ENCODE results near the gene MEOX2.

MEOX2 gene

DNA sequence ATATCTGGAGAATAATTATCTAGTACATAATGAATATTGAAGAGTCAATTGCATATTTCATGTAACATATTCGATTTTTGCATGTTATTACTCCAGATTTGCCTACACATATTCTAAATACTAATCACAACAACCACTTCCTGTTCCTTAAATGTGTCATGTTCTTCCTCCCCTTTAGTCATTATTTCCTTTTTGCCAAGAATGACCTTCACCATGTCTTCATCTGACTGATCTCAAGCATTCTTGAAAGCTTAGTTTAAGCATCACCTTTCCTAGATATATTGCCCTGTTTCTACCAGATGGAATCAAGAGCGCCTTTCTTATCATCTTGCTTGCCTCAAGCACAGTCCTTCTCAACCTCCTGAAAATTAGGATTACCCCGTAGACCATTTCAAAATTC lies 23.5 kb upstream of the MEOX2 start:
- TF ChIP-seq SPI1 (IDR thresholded peaks at IDR 0.05; ENCODE audit: borderline replicate concordance, low read depth), result 0 out of 2 replicates have a peak, but pooled peaks have one; percentile 16
- no peak for TF ChIP-seq POLR2AphosphoS5 (IDR thresholded peaks at IDR 0.05; ENCODE audit: low read depth)
- no peak overlapping the region for H3K27ac ChIP-seq (replicated peaks)
- H3K27me3 ChIP-seq (ENCODE audit: insufficient read depth, poor library complexity, severe bottlenecking), result no peaks in the 10 kb centered on the region
- DNase-seq (ENCODE audit: low read depth in 1 of 2, low spot score in 1 of 2), result no peak
- H3K4me3 ChIP-seq (replicated peaks; ENCODE audit: insufficient read depth, low read length), result no peak overlapping the region

DNA sequence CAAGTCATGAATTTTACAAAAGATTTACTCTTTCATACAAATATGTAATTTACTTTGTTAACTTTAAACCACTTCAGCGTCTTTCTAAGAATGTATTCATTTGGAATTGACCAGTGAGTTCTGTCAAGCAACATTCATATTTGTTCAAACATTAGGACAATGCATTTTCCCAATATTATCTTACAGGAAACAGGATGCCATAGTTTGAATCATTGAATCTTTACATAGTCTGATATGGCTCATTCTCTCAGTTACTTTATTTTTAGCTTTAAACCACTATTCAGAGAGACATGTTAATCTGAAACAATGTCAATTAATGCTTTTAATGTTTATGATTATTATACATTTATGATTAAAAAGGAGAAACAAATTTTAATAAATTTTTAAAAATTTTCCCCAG lies 21.1 kb upstream of the MEOX2 start:
- no peak for DNase-seq (ENCODE audit: low read depth in 1 of 2, low spot score in 1 of 2)
- Histone ChIP-seq H3K27ac (replicated peaks) (no peak overlapping the region), H3K4me3 (replicated peaks; ENCODE audit: insufficient read depth, low read length) (no peak overlapping the region), H3K27me3 (ENCODE audit: insufficient read depth, poor library complexity, severe bottlenecking) (no peaks in the 10 kb centered on the region)
- TF ChIP-seq SPI1 (IDR thresholded peaks at IDR 0.05; ENCODE audit: borderline replicate concordance, low read depth) (no peak), POLR2AphosphoS5 (IDR thresholded peaks at IDR 0.05; ENCODE audit: low read depth) (no peak), GABPA (IDR thresholded peaks at IDR 0.05; ENCODE audit: low read depth) (no peak)
- TF ChIP-seq, protein P1, sequence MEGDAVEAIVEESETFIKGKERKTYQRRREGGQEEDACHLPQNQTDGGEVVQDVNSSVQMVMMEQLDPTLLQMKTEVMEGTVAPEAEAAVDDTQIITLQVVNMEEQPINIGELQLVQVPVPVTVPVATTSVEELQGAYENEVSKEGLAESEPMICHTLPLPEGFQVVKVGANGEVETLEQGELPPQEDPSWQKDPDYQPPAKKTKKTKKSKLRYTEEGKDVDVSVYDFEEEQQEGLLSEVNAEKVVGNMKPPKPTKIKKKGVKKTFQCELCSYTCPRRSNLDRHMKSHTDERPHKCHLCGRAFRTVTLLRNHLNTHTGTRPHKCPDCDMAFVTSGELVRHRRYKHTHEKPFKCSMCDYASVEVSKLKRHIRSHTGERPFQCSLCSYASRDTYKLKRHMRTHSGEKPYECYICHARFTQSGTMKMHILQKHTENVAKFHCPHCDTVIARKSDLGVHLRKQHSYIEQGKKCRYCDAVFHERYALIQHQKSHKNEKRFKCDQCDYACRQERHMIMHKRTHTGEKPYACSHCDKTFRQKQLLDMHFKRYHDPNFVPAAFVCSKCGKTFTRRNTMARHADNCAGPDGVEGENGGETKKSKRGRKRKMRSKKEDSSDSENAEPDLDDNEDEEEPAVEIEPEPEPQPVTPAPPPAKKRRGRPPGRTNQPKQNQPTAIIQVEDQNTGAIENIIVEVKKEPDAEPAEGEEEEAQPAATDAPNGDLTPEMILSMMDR (IDR thresholded peaks at IDR 0.05; ENCODE audit: insufficient read depth, low read length), result no peak
- TF ChIP-seq, protein P2, sequence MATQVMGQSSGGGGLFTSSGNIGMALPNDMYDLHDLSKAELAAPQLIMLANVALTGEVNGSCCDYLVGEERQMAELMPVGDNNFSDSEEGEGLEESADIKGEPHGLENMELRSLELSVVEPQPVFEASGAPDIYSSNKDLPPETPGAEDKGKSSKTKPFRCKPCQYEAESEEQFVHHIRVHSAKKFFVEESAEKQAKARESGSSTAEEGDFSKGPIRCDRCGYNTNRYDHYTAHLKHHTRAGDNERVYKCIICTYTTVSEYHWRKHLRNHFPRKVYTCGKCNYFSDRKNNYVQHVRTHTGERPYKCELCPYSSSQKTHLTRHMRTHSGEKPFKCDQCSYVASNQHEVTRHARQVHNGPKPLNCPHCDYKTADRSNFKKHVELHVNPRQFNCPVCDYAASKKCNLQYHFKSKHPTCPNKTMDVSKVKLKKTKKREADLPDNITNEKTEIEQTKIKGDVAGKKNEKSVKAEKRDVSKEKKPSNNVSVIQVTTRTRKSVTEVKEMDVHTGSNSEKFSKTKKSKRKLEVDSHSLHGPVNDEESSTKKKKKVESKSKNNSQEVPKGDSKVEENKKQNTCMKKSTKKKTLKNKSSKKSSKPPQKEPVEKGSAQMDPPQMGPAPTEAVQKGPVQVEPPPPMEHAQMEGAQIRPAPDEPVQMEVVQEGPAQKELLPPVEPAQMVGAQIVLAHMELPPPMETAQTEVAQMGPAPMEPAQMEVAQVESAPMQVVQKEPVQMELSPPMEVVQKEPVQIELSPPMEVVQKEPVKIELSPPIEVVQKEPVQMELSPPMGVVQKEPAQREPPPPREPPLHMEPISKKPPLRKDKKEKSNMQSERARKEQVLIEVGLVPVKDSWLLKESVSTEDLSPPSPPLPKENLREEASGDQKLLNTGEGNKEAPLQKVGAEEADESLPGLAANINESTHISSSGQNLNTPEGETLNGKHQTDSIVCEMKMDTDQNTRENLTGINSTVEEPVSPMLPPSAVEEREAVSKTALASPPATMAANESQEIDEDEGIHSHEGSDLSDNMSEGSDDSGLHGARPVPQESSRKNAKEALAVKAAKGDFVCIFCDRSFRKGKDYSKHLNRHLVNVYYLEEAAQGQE (IDR thresholded peaks at IDR 0.05; ENCODE audit: insufficient replicate concordance, low read depth), result no peak

DNA sequence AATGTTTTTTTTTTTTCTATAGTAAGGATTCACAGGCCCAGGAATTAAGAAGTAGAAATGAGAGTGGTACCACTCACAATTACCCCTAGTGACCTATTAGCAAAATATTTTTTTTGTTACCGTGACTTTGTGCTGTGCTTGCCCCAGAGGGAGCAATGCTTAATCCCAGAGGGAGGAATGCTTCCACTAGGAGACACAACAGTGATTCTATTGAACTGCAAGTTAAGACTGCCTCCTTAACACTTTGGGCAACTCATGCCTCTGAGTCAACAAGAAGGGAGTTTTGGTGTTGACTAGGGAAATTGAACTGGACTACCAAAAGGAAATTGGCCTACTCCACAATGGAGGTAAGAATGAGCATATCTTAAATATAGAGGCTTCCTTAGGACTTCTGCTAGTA lies 17.2 kb upstream of the MEOX2 start:
- no peak overlapping the region for H3K27ac ChIP-seq (replicated peaks)
- no peak overlapping the region for H3K4me3 ChIP-seq (replicated peaks; ENCODE audit: insufficient read depth, low read length)
- H3K27me3 ChIP-seq (ENCODE audit: insufficient read depth, poor library complexity, severe bottlenecking), result no peaks in the 10 kb centered on the region
- DNase-seq (ENCODE audit: low read depth in 1 of 2, low spot score in 1 of 2), result no peak
- no peak for TF ChIP-seq GABPA (IDR thresholded peaks at IDR 0.05; ENCODE audit: low read depth)
- TF ChIP-seq, protein P1 (IDR thresholded peaks at IDR 0.05; ENCODE audit: insufficient read depth, low read length), result no peak
- TF ChIP-seq, protein P2 (IDR thresholded peaks at IDR 0.05; ENCODE audit: insufficient replicate concordance, low read depth), result no peak
- TF ChIP-seq SPI1 (IDR thresholded peaks at IDR 0.05; ENCODE audit: borderline replicate concordance, low read depth), result no peak
- TF ChIP-seq POLR2AphosphoS5 (IDR thresholded peaks at IDR 0.05; ENCODE audit: low read depth), result no peak

DNA sequence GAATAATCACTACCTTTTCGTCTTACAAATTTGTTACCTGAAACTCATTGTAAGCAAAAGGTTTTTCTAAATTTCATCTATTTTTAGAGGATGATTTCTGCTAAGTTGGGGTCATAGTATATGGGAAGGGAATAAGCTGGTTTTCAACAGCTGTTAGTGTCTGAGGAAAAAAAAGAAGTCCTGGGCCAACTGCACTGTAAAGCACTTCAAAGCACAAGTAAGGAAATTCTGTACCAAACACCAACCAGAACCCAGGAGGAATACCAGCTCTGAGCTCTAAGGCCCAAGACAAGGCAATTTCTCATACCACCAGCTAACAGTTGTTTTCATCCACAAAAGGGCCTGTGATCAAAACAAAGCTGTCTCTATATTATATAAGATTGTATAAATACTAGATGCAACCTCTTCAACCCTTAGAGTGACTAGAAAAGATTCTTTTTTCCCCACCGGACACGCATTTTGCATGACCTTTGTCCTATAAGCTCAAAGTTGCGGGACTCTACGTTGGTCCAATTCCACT lies 6.1 kb upstream of the MEOX2 start:
- peaks cover 5% of the 10 kb centered on the region for H3K27me3 ChIP-seq (ENCODE audit: insufficient read depth, poor library complexity, severe bottlenecking)
- H3K27ac ChIP-seq (replicated peaks), result no peak overlapping the region
- H3K4me3 ChIP-seq (replicated peaks; ENCODE audit: insufficient read depth, low read length), result no peak overlapping the region
- TF ChIP-seq, protein P2 (IDR thresholded peaks at IDR 0.05; ENCODE audit: insufficient replicate concordance, low read depth), result no peak
- TF ChIP-seq, protein P1 (IDR thresholded peaks at IDR 0.05; ENCODE audit: insufficient read depth, low read length), result no peak
- TF ChIP-seq POLR2AphosphoS5 (IDR thresholded peaks at IDR 0.05; ENCODE audit: low read depth) (no peak), GABPA (IDR thresholded peaks at IDR 0.05; ENCODE audit: low read depth) (no peak), SPI1 (IDR thresholded peaks at IDR 0.05; ENCODE audit: borderline replicate concordance, low read depth) (no peak)
- DNase-seq (ENCODE audit: low read depth in 1 of 2, low spot score in 1 of 2), result no peak
